D721Med (cell line): ENCODE measurements around the gene FGF22.
"Not testable (repeated sequence)": the region's sequence is repeated elsewhere in the genome, so short reads cannot be mapped to it uniquely, and the experiment has no call there.

ENCODE experiments used
- DNase-seq: peaks from one replicate; pipeline ENCODE4 v3.0.0; 2011; ENCODE audit warnings: low spot score; ENCODE audit not compliant: insufficient read length
- FAIRE-seq: peaks from 2 replicates; lab custom pipeline; 2011; peaks lifted over from hg19 to GRCh38; lab: Jason Lieb, UNC
- CTCF ChIP-seq: IDR thresholded peaks from 2 replicates; pipeline ENCODE4 v1.5.1; 2012; ENCODE audit warnings: mild to moderate bottlenecking, control low read depth; ENCODE audit not compliant: insufficient read depth; ENCODE audit errors: missing control alignments

The FGF22 gene

GRCh38 chr19:662962-663681 lies 23.4 kb downstream of the FGF22 start, which contains the start of gene RNF126:
Gene RNF126, minus strand, starts transcription at chr19:663214. Its CDS starts 93 bp downstream, at chr19:663121.
- DNase-seq (peak; percentile 95), FAIRE-seq (no peak)
- no peak for TF ChIP-seq CTCF

- FAIRE-seq: no peak
- no peak for TF ChIP-seq CTCF
- no peak for DNase-seq
Observed at GRCh38 chr19:663682-664117, 24.0 kb downstream of the FGF22 start.

- FAIRE-seq (no peak), DNase-seq (peak; percentile 86)
- TF ChIP-seq CTCF: peak; percentile 91
Observed at GRCh38 chr19:664913-665443, 25.3 kb downstream of the FGF22 start.

GRCh38 chr19:666985-667573 lies 27.4 kb downstream of the FGF22 start:
- FAIRE-seq, DNase-seq: not testable (repeated sequence)

GRCh38 chr19:668675-669434 lies 29.2 kb downstream of the FGF22 start:
- not testable (repeated sequence) for FAIRE-seq, DNase-seq

- no peak for FAIRE-seq
- no peak for DNase-seq
Observed at GRCh38 chr19:670609-671075, 31.0 kb downstream of the FGF22 start.

More at GRCh38 chr19:670609-671075, 31.0 kb downstream of the FGF22 start:
- no peak for TF ChIP-seq CTCF
